ENCODE results near the gene PLSCR4.
"Not testable (repeated sequence)": the region's sequence is repeated elsewhere in the genome, so short reads cannot be mapped to it uniquely, and the experiment has no call there.

The PLSCR4 gene

GRCh38 chr3:146250449-146251382 lies at the start of gene PLSCR4:
Gene PLSCR4 (minus strand): TSS chr3:146251105. CDS start chr3:146222071, 29,034 bp downstream.
- DNase-seq = peak; percentile 24

DNA sequence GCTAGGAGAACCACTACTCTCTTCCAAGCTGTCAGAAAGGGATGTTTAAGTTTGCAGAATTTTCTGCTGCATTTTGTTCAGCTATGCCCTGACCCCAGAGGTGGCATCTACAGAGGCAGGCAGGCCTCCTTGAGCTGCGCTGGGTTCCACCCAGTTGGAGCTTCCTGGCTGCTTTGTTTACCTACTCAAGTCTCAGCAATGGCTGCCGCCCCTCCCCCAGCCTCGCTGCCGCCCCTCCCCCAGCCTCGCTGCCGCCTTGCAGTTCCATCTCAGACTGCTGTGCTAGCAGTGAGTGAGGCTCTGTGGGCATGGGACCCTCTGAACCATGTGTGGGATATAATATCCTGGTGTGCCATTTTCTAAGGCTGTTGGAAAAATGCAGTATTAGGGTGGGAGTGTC lies 42.5 kb upstream of the PLSCR4 start:
- DNase-seq = not testable (repeated sequence)

DNA sequence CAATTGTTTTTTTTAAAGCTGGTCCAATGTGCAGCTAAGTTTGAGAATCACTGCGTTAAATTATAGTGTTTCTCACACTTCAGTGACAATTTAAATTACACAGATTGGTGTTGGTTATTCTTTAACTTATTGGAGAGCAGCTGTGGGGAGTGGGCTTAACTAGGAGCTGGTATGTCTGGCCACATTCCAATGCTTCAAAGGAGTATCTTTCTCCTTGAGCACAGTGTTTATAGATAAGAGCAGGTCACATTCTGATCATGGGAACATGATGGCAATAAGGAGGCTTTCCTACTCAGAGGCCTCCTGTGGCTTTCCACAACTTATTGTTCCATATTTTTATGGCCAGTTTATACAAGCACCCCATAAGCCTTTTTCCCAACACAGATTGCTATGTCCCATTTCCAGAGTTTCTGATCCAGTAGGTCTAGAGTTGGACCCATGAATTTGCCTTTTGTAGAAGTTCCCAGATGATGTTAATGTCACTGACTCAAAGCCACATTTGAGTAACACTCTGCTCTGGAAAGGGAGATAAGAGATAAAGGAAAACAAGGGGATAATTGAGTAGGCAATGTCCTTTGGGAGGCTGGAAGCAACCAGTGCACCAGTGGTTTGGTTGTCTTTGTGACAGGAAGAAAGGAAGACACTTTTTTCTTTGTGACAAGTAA lies 33.0 kb upstream of the PLSCR4 start:
- DNase-seq = no peak

DNA sequence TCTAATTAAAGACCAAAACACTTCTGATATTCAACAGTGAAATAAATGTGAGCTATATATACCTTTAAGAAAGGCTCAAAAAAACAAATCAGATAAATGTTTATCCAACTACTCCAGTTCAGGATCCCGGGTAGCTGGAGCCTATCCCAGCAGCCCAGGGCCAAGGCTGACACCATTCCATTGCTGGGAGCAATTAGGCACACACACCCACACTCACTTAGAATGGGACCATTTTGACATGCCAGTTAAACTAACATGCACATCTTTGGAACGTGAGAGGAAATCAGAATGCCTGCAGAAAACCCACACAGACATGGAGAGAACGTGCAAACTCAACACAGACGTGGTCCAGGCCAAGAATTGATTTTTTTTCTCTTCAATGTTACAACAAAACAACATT lies 30.0 kb upstream of the PLSCR4 start:
- DNase-seq = no peak

DNA sequence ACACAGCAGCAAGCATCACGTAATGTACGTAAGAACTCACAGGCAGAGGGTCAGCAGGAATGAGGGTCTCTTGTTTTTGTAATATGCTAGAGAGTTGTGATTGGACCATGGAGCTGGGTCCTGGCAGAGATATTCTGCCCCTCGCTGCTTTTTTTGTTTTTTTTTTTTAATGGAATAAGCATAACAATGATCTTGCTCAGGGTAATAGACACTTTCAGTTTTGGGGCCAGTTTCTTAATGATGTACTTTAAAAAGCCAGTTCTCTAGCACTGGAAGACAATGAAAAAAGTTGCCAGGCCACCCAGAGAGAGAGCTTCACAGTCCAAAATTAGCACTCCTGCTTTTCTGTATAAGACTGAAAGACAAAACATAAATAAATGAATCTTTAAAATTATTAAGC lies 29.0 kb upstream of the PLSCR4 start:
- no peak for DNase-seq

DNA sequence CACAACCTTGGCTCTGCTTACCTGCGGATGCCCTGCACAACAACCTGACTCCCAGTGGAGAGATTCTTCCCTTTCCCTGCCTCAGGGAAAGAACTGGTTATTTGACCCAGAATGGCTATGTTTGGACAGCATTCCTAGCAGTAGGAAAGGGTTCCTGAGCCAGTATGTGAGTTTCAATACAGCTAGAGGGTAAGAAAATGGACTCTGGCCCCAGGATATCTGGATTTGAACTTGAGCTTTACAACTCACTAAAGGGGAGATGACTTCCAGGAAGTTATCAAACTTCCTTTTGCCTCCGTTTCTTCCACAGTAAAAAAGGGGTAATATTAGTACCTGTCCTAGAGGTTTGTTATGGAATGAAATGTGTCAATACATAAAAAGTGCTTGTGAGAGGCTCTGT lies 28.1 kb upstream of the PLSCR4 start:
- no peak for DNase-seq

GRCh38 chr3:146277953-146278631 lies 27.2 kb upstream of the PLSCR4 start:
- DNase-seq = no peak

GRCh38 chr3:146275476-146275875 lies 24.6 kb upstream of the PLSCR4 start:
- DNase-seq = no peak

- DNase-seq = no peak
Measured at GRCh38 chr3:146274833-146275232, 23.9 kb upstream of the PLSCR4 start.

GRCh38 chr3:146273721-146274407 lies 23.0 kb upstream of the PLSCR4 start:
- no peak for DNase-seq

GRCh38 chr3:146271180-146271579 lies 20.3 kb upstream of the PLSCR4 start:
- no peak for DNase-seq

GRCh38 chr3:146269271-146269670 lies 18.4 kb upstream of the PLSCR4 start:
- DNase-seq = no peak

GRCh38 chr3:146268535-146269219 lies 17.8 kb upstream of the PLSCR4 start:
- no peak for DNase-seq

DNA sequence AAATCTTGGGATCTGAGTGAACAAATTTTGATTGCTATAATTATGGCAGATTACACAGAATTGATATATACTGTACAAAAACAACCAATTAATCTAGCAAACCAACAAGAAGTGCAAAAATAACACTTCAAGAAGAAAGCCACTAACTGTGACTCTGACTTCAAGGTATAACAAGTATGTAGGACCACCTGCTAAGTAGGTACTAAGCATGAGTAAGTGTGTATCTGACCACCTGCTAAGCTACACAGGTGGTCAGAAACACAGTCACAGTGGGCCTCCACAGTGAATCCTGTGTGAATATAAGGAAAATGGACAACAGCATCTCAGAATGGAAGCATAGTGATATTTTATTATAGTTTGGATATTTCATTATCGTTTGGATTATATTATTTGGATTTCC lies 14.8 kb upstream of the PLSCR4 start:
- DNase-seq = no peak

- no peak for DNase-seq
Measured at GRCh38 chr3:146262371-146263110, 11.6 kb upstream of the PLSCR4 start.

DNA sequence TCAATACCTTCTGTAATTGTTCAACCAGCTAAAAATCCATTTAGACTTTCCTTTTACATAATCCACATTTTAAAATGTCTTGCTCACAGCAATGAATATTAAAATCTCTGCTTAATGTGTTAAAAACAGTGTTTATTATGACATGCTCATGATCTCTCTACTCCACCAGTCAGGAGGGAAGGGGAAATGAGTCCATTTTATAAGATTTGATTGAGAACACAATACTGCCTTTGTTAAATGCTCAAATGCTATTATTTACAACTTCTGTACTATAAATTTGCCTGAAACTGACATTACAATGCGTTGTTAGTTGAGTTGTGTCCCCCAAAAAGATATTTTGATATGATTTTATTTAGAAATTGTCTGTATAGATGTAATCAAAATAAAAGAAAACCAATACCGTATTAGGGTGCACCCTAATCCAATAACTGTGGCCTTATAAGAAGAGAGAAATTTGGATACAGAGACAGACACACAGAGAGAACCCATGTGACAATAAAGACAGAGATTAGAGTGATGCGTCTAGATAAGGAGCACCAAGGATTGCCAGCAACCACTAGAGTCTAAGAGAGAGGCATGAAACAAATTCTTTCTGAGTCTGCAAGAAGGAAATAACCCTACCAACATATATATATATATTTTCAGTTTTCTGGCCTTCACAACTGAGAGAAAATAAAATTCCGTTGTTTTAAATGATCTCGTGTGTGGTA lies 9.1 kb upstream of the PLSCR4 start:
- no peak for DNase-seq

DNA sequence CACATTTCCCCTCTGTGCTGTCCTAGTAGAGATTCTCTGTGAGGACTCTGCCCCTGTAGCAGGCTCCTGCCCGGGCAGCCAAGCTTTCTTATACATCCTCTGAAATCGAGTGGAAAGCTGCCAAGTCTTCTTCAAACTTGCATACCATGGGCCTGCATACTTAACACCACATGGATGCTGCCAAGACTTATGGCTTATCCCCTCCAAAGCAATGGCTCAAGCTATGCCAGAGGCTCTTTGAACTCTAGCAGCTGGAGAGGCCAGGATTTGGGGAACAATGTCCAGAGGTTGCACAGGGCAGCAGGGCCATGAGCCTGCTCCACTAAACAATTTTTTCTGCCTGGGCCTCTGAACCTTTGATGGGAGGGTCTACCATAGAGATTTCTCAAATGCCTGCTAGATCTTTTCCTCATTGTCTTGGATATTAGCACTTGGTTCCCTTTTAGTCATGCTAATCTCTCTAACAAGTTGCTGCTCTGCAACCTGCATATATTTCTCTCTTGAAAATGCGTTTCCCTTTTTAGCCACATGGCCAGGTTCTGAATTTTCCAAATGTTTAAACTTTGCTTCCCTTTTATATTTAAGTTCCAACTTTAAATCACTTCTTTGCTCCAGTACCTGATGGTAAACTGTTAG lies 6.1 kb upstream of the PLSCR4 start:
- DNase-seq = no peak

DNA sequence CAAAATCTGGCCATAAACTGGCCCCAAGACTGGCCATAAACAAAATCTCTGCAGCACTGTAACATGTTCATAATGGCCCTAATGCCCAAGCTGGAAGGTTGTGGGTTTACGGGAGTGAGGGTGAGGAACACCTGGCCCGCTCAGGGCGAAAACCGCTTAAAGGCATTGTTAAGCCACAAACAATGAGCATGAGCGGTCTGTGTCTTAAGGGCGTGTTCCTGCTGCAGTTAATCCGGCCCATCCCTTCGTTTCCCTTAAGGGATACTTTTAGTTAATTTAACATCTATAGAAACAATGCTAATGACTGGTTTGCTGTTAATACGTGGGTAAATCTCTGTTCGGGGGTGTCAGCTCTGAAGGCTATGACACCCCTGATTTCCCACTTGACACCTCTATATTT lies 1.5 kb upstream of the PLSCR4 start:
- not testable (repeated sequence) for DNase-seq

- DNase-seq = no peak
Measured at GRCh38 chr3:146249921-146250320, 984 bp downstream of the PLSCR4 start.

GRCh38 chr3:146247911-146248310 lies 3.0 kb downstream of the PLSCR4 start:
- no peak for DNase-seq

Measured in stimulated activated CD8-positive, alpha-beta memory T cell treated with anti-CD3 and anti-CD28 coated beads, Interleukin-4, amount 100 ng/mL, for 48 hours (primary cell).